ENCODE data around the gene WNT2B.

The WNT2B gene

GRCh38 chr1:112508278-112509004, at the start of gene WNT2B:
TSS of gene WNT2B (plus strand) at chr1:112508965. CDS start at chr1:112509263, 298 bp downstream.
- TF ChIP-seq CSDC2 (CRISPR knock-in tag; IDR thresholded peaks at IDR 0.05) = no peak
- no peak for TF ChIP-seq CSRNP3 (CRISPR knock-in tag; IDR thresholded peaks at IDR 0.05)
- no peak for TF ChIP-seq ESRRG (CRISPR knock-in tag; IDR thresholded peaks at IDR 0.05)
- no peak for TF ChIP-seq TSHZ2 (CRISPR knock-in tag; IDR thresholded peaks at IDR 0.05)
- no peak for TF ChIP-seq ZNF70 (CRISPR knock-in tag; IDR thresholded peaks at IDR 0.05)
- no peak for TF ChIP-seq ZNF8 (CRISPR knock-in tag; IDR thresholded peaks at IDR 0.05)
- no peak for TF ChIP-seq ARNTL (CRISPR knock-in tag; IDR thresholded peaks at IDR 0.05; ENCODE audit: borderline replicate concordance, low read depth)
- TF ChIP-seq GLIS3 (CRISPR knock-in tag; IDR thresholded peaks at IDR 0.05) = no peak
- TF ChIP-seq SNAI2 (CRISPR knock-in tag; IDR thresholded peaks at IDR 0.05) = no peak
- no peak for TF ChIP-seq RARB (CRISPR knock-in tag; IDR thresholded peaks at IDR 0.05)
- TF ChIP-seq BACH2 (CRISPR knock-in tag; IDR thresholded peaks at IDR 0.05; ENCODE audit: borderline replicate concordance) = no peak
- no peak for TF ChIP-seq POU6F1 (CRISPR knock-in tag; IDR thresholded peaks at IDR 0.05; ENCODE audit: borderline replicate concordance, low read depth)
- no peak for TF ChIP-seq ZFP3 (CRISPR knock-in tag; IDR thresholded peaks at IDR 0.05)
- TF ChIP-seq ZC3H10 (CRISPR knock-in tag; IDR thresholded peaks at IDR 0.05) = no peak
- no peak for TF ChIP-seq PATZ1 (CRISPR knock-in tag; IDR thresholded peaks at IDR 0.05; ENCODE audit: borderline replicate concordance)
- no peak for TF ChIP-seq ZFP30 (CRISPR knock-in tag; IDR thresholded peaks at IDR 0.05)
- TF ChIP-seq TCF4 (CRISPR knock-in tag; IDR thresholded peaks at IDR 0.05; ENCODE audit: borderline replicate concordance) = no peak
- peak; percentile 72 for ATAC-seq

GRCh38 chr1:112460615-112461014, 48.1 kb upstream of the WNT2B start:
- no peak for ATAC-seq
- TF ChIP-seq GLIS3 (CRISPR knock-in tag; IDR thresholded peaks at IDR 0.05) = no peak
- no peak for TF ChIP-seq CSRNP3 (CRISPR knock-in tag; IDR thresholded peaks at IDR 0.05)
- TF ChIP-seq TSHZ2 (CRISPR knock-in tag; IDR thresholded peaks at IDR 0.05) = no peak
- TF ChIP-seq ZNF565 (CRISPR knock-in tag; conservative IDR thresholded peaks at IDR 0.05; ENCODE audit: low read depth) = no peak

All from SK-N-SH treated with all-trans-retinoic acid at 6 μM for 48 hours (cell line).